Measurements from ENCODE around the gene SSTR3. TPM values are rescaled to one million over a fixed set of nuclear protein-coding genes. Genes with fewer than 3 reads are reported as not detected.

Gene SSTR3
- total RNA-seq, 1 experiment from 2014 or later: not detected

- ChIA-PET POLR2A (ENCODE audit: low non-redundant PET) (no interaction called here), CTCF (no interaction called here)
- H3K4me1 ChIP-seq (ENCODE audit: insufficient read depth, low read length, poor library complexity, severe bottlenecking): no peaks in the 10 kb centered on the region
- no TSS peak for BruUV-seq (replicated peaks)
- no peak for TF ChIP-seq CTCF (conservative IDR thresholded peaks at IDR 0.05; ENCODE audit: low read depth, low read length)
- no peak for TF ChIP-seq EZH2 (IDR thresholded peaks at IDR 0.05; ENCODE audit: borderline replicate concordance, low read depth, low read length, poor library complexity, severe bottlenecking)
- H3K27me3 ChIP-seq (replicated peaks; ENCODE audit: insufficient read depth, low read depth, low read length, poor library complexity): no peaks in the 10 kb centered on the region
- no peak overlapping the region for H3K4me3 ChIP-seq (ENCODE audit: low read depth, low read length, poor library complexity, severe bottlenecking)
- H3K27ac ChIP-seq (ENCODE audit: low read depth, low read length, poor library complexity, severe bottlenecking): no peak overlapping the region
- no peak for DNase-seq (ENCODE audit: low spot score)
- H3K9me3 ChIP-seq (ENCODE audit: low read depth, low read length, poor library complexity, severe bottlenecking): no peaks in the 10 kb centered on the region
- H3K36me3 ChIP-seq (ENCODE audit: insufficient read depth, low read length, poor library complexity, severe bottlenecking): no peaks in the 10 kb centered on the region
- intact Hi-C loops (cut with micrococcal nuclease; ENCODE audit: unreplicated experiment): no loop called here
Observed at GRCh38 chr22:37206841-37207821, 5.1 kb downstream of the SSTR3 start.

- H3K27me3 ChIP-seq (replicated peaks; ENCODE audit: insufficient read depth, low read depth, low read length, poor library complexity): no peaks in the 10 kb centered on the region
- ChIA-PET CTCF (no interaction called here), POLR2A (ENCODE audit: low non-redundant PET) (no interaction called here)
- no peaks in the 10 kb centered on the region for H3K4me1 ChIP-seq (ENCODE audit: insufficient read depth, low read length, poor library complexity, severe bottlenecking)
- intact Hi-C loops (cut with micrococcal nuclease; ENCODE audit: unreplicated experiment): no loop called here
- no peaks in the 10 kb centered on the region for H3K9me3 ChIP-seq (ENCODE audit: low read depth, low read length, poor library complexity, severe bottlenecking)
- no peaks in the 10 kb centered on the region for H3K36me3 ChIP-seq (ENCODE audit: insufficient read depth, low read length, poor library complexity, severe bottlenecking)
- H3K4me3 ChIP-seq (ENCODE audit: low read depth, low read length, poor library complexity, severe bottlenecking): no peak overlapping the region
- TF ChIP-seq EZH2 (IDR thresholded peaks at IDR 0.05; ENCODE audit: borderline replicate concordance, low read depth, low read length, poor library complexity, severe bottlenecking): no peak
- no peak for TF ChIP-seq CTCF (conservative IDR thresholded peaks at IDR 0.05; ENCODE audit: low read depth, low read length)
- DNase-seq (ENCODE audit: low spot score): no peak
- no TSS peak for BruUV-seq (replicated peaks)
- H3K27ac ChIP-seq (ENCODE audit: low read depth, low read length, poor library complexity, severe bottlenecking): no peak overlapping the region
Observed at GRCh38 chr22:37206118-37206840, 6.0 kb downstream of the SSTR3 start.

- intact Hi-C loops (cut with micrococcal nuclease; ENCODE audit: unreplicated experiment): no loop called here
- no TSS peak for BruUV-seq (replicated peaks)
- POLR2A ChIA-PET (ENCODE audit: low non-redundant PET): no interaction called here
- H3K27ac ChIP-seq (ENCODE audit: low read depth, low read length, poor library complexity, severe bottlenecking): no peak overlapping the region
- TF ChIP-seq CTCF (conservative IDR thresholded peaks at IDR 0.05; ENCODE audit: low read depth, low read length) (no peak), EZH2 (IDR thresholded peaks at IDR 0.05; ENCODE audit: borderline replicate concordance, low read depth, low read length, poor library complexity, severe bottlenecking) (no peak)
- CTCF ChIA-PET: no interaction called here
- H3K36me3 ChIP-seq (ENCODE audit: insufficient read depth, low read length, poor library complexity, severe bottlenecking): no peaks in the 10 kb centered on the region
- no peaks in the 10 kb centered on the region for H3K27me3 ChIP-seq (replicated peaks; ENCODE audit: insufficient read depth, low read depth, low read length, poor library complexity)
- H3K4me1 ChIP-seq (ENCODE audit: insufficient read depth, low read length, poor library complexity, severe bottlenecking): no peaks in the 10 kb centered on the region
- no peak for DNase-seq (ENCODE audit: low spot score)
- H3K9me3 ChIP-seq (ENCODE audit: low read depth, low read length, poor library complexity, severe bottlenecking): no peaks in the 10 kb centered on the region
- H3K4me3 ChIP-seq (ENCODE audit: low read depth, low read length, poor library complexity, severe bottlenecking): no peak overlapping the region
Observed at GRCh38 chr22:37205046-37205445, 7.2 kb downstream of the SSTR3 start.
